ENCODE measurements around the gene CCDC28B. TPM values are rescaled to one million over a fixed set of nuclear protein-coding genes. Genes with fewer than 3 reads are reported as not detected.

Gene CCDC28B
- total and polyA plus RNA-seq, 3 experiments from 2014 or later = 14.7 to 21.0 (median 20.6) TPM

DNA sequence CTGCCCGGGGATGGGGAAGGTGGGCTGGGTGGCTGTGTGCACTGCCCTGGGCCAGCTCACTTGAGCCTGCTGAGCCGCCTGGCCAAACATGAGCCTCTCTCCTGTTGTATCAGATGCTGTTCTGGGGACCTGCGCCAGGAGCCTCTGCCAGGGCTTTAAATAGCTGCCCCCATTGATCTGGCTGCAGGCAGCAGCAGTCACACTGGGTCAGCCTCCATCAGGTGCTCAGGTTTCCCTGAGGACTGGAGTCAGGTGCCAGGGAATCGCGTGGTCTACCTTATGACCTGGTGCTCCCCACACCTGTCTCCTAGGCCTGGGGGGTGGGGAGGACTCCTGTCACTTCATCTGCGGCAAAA, 700 bp upstream of the CCDC28B start:
- CTCF ChIA-PET = interaction anchor here (1.9 to 4.0 kb wide), 2 partner anchors 16 kb away, joined by 9 to 11 read pairs; no protein-coding TSS in a partner anchor
- no peaks in the 10 kb centered on the region for H3K9me3 Mint-ChIP-seq
- Histone ChIP-seq H3K4me1 (ENCODE audit: insufficient read depth, low read length) (peaks cover 50% of the 10 kb centered on the region), H3K27ac (ENCODE audit: low read depth, low read length) (peak overlapping the region; percentile 81), H3K4me3 (ENCODE audit: low read length) (peak overlapping the region; percentile 96), H3K36me3 (ENCODE audit: insufficient read depth, low read length) (peaks cover 7% of the 10 kb centered on the region), H3K9me3 (ENCODE audit: low read length) (no peaks in the 10 kb centered on the region), H3K27me3 (ENCODE audit: insufficient read depth, low read length, poor library complexity, severe bottlenecking) (no peaks in the 10 kb centered on the region)
- peaks cover 53 to 80% (median 57%) of the 10 kb centered on the region in 3 donors for H3K4me1 Mint-ChIP-seq
- H3K4me3 Mint-ChIP-seq = peak overlapping the region in 6 of 7 donors; percentile 83 to 98 (median 92)
- peaks cover 0 to 2% of the 10 kb centered on the region in 2 donors for H3K27me3 Mint-ChIP-seq
- POLR2A ChIA-PET = interaction anchor here (0.7 to 2.4 kb wide), 3 partner anchors 20 to 262 kb away, joined by 3 to 12 read pairs (median 4); partner anchors contain the start of genes PTP4A2 and TXLNA
- H3K27ac Mint-ChIP-seq = peak overlapping the region; percentile 68 to 99 (median 94)
- peaks cover 0 to 37% (median 2%) of the 10 kb centered on the region in 3 donors for H3K36me3 Mint-ChIP-seq
- no peak for DNase-seq

DNA sequence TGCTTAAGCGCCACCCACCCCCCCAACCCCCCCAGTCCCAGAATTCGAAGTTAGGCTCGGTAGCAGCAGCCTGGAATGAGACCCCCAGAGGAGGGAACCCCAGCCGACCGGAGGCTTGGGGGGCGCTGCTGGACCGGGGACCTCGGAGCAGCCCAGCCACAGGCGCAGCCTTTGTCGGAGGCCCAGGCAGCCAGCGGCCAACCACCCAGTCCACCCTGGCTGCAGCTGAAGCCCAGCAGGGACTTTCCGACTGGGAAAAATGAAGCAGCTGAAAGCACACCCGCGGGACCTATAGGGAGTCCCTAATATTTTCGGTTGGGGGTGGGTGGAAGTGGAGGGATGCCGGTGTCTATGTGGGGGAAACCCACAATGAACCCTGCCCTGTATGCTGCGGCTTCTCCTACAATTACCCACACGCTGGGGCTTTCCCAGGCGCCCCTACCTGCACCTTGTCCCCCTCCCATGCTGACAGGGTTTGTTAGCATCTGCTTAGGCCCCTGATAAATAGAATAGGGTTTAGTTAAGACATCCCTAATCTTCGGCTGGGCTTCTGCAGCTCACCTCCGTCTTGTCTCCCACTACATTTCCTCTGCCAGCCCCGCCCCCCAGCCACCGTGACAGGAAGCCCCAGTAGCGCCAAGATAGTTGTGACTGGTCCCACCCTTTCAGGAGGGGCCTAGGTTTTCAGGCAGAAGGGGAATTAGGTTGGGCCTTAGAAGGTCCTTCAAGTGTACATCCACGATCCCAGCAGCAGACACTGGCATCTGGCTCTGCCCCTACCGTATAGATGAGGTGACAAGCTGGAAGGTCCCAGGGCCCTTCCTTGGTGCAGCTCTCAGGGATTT, 838 bp downstream of the CCDC28B start:
- Histone ChIP-seq H3K4me3 (ENCODE audit: low read length) (peak overlapping the region; percentile 96), H3K4me1 (ENCODE audit: insufficient read depth, low read length) (peaks cover 47% of the 10 kb centered on the region), H3K9me3 (ENCODE audit: low read length) (no peaks in the 10 kb centered on the region), H3K27me3 (ENCODE audit: insufficient read depth, low read length, poor library complexity, severe bottlenecking) (no peaks in the 10 kb centered on the region), H3K36me3 (ENCODE audit: insufficient read depth, low read length) (no peaks in the 10 kb centered on the region), H3K27ac (ENCODE audit: low read depth, low read length) (peak overlapping the region; percentile 81)
- Mint-ChIP-seq H3K9me3 (no peaks in the 10 kb centered on the region), H3K4me3 (peak overlapping the region; percentile 83 to 98 (median 92)), H3K36me3 (peaks cover 0 to 23% (median 2%) of the 10 kb centered on the region in 3 donors), H3K27me3 (peaks cover 0 to 2% of the 10 kb centered on the region in 2 donors), H3K4me1 (peaks cover 43 to 77% (median 53%) of the 10 kb centered on the region in 3 donors), H3K27ac (peak overlapping the region; percentile 86 to 99 (median 96))
- DNase-seq = peak; percentile 71 to 86 (median 77)
- ChIA-PET CTCF (interaction anchor here (0.5 to 4.0 kb wide), 5 partner anchors 9 to 200 kb away, joined by 3 to 11 read pairs (median 5); no protein-coding TSS in a partner anchor), POLR2A (interaction anchor here (1.0 to 2.4 kb wide), 8 partner anchors 10 to 193 kb away, joined by 3 to 12 read pairs (median 4); partner anchors contain the start of genes BSDC1, KPNA6, MARCKSL1 and TXLNA)

DNA sequence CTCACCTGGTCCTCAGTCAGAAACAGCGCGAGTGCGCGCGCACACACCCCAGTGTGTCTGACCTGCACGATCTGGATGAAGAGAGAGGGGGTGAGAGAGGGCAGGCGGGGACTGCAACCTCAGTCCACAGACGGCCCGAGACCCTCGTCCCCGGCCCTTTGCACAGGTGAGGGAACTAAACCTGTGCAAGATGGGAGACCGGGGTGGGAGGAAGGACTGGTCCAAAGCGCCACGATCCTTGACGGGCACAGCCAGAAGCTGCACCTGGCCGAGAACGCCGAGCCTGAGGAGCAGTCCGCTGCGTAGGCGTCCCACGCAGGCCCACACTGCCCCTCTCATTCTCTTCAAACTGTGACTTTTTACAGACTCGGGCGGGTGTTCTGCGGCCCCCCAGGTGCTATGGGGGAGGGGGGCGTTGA, 4.6 kb downstream of the CCDC28B start:
- no peaks in the 10 kb centered on the region for H3K27me3 ChIP-seq (ENCODE audit: insufficient read depth, low read length, poor library complexity, severe bottlenecking)
- H3K4me3 ChIP-seq (ENCODE audit: low read length) = peak overlapping the region; percentile 86
- Mint-ChIP-seq H3K9me3 (no peaks in the 10 kb centered on the region), H3K27me3 (peaks cover 0 to 2% of the 10 kb centered on the region in 2 donors), H3K27ac (peak overlapping the region; percentile 26 to 98 (median 91)), H3K4me3 (peak overlapping the region; percentile 86 to 96 (median 87)), H3K4me1 (peaks cover 26 to 50% (median 37%) of the 10 kb centered on the region in 3 donors), H3K36me3 (peaks cover 0 to 8% (median 0%) of the 10 kb centered on the region in 3 donors)
- H3K4me1 ChIP-seq (ENCODE audit: insufficient read depth, low read length) = peaks cover 33% of the 10 kb centered on the region
- DNase-seq = no peak
- no peaks in the 10 kb centered on the region for H3K9me3 ChIP-seq (ENCODE audit: low read length)
- POLR2A ChIA-PET = interaction anchor here (1.6 to 1.7 kb wide), 2 partner anchors 25 to 189 kb away, joined by 4 to 9 read pairs; partner anchors contain the start of gene BSDC1
- CTCF ChIA-PET = interaction anchor here (1.0 to 1.9 kb wide), 3 partner anchors 12 to 43 kb away, joined by 3 to 6 read pairs (median 3); no protein-coding TSS in a partner anchor
- peak overlapping the region; percentile 76 for H3K27ac ChIP-seq (ENCODE audit: low read depth, low read length)
- H3K36me3 ChIP-seq (ENCODE audit: insufficient read depth, low read length) = no peaks in the 10 kb centered on the region

DNA sequence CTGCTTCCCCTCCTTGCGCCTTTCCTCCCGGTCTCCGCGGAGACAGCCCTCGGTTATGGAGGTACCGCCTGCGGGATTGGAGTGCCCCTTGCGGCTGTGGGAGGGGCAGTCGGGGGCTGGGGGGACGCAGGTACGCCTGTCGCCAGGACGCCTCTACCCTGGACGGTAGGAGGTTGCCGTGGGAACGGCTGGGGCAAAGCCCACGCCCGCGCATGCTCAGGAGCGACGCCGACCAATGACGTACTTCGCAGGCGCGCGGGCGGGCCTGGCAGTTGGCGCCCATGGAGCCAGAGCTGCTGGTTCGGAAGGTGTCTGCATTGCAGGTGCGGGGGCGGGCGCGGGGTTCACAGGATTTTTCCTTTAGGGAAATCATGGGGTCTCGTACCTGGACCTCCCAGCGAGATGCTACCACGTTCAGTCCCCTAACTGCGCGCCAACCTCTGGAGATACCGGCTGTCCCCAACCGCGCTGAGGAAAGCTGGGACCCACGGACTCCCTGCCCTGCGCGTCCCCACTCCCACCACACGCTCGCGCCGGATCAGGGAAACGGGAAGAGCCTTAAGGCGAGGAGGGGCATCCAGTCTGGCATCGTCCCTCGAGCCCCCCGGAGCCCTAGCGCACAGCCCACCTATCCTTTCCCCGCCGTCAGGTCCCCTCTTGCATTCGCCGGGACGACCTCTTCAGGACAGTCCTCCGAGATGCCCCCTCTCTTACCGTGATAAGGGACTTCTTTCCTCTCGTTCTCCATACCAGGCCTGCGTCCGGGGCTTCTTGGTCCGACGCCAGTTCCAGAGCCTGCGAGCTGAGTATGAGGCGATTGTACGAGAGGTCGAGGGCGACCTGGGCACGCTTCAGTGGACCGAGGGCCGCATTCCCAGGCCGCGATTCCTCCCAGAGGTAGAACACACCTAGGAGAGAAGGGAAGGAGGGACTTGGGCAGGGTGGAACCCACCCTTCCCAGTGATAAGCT, 5.3 kb downstream of the CCDC28B start, which contains the start of gene IQCC:
IQCC (plus strand) TSS at position 271 of the 970 bp plus-strand sequence; CDS start at position 282, 11 bp downstream.
- H3K36me3 ChIP-seq (ENCODE audit: insufficient read depth, low read length) = no peaks in the 10 kb centered on the region
- peak within 1 kb of the TSS; percentile 76 for H3K27ac ChIP-seq (ENCODE audit: low read depth, low read length)
- H3K4me1 ChIP-seq (ENCODE audit: insufficient read depth, low read length) = peaks cover 29% of the 10 kb centered on the region
- peak within 1 kb of the TSS; percentile 86 for H3K4me3 ChIP-seq (ENCODE audit: low read length)
- Mint-ChIP-seq H3K36me3 (peaks cover 0 to 6% (median 0%) of the 10 kb centered on the region in 3 donors), H3K9me3 (no peaks in the 10 kb centered on the region), H3K4me3 (peak within 1 kb of the TSS; percentile 86 to 96 (median 87)), H3K4me1 (peaks cover 20 to 45% (median 31%) of the 10 kb centered on the region in 3 donors), H3K27ac (peak within 1 kb of the TSS; percentile 65 to 98 (median 91)), H3K27me3 (no peaks in the 10 kb centered on the region)
- H3K9me3 ChIP-seq (ENCODE audit: low read length) = no peaks in the 10 kb centered on the region
- DNase-seq = peak; percentile 81 to 91 (median 84)
- ChIA-PET POLR2A (interaction anchor here (0.5 to 1.7 kb wide), 6 partner anchors 9 to 189 kb away, joined by 3 to 9 read pairs (median 4); partner anchors contain the start of gene BSDC1), CTCF (interaction anchor here (0.9 to 2.1 kb wide), 8 partner anchors 10 to 130 kb away, joined by 3 to 6 read pairs (median 3); partner anchors contain the start of gene MARCKSL1)
- H3K27me3 ChIP-seq (ENCODE audit: insufficient read depth, low read length, poor library complexity, severe bottlenecking) = no peaks in the 10 kb centered on the region

DNA sequence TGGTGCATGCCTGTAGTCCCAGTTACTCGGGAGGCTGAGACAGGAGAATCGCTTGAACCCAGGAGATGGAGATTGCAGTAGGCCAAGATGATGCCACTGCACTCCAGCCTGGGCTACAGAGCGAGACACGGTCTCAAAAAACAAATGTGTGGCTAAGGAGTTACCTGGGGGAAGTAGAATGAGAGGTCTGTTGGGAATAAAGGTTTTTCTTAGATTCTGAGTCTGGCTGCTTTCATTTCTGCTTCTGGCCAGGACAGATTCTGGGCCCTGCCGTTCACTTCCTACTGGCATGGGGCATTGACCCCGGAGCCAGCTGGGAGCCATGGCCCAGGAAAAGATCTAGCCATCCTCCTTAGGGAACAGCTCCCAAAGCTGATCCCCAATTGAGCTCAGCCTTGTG, 8.1 kb downstream of the CCDC28B start:
- Mint-ChIP-seq H3K4me3 (no peak overlapping the region), H3K9me3 (no peaks in the 10 kb centered on the region), H3K36me3 (peaks cover 0 to 1% (median 0%) of the 10 kb centered on the region in 3 donors), H3K27ac (peak overlapping the region in 2 of 8 donors; percentile 27 to 61), H3K27me3 (no peaks in the 10 kb centered on the region), H3K4me1 (peaks cover 5 to 27% (median 15%) of the 10 kb centered on the region in 3 donors)
- DNase-seq = no peak
- Histone ChIP-seq H3K4me3 (ENCODE audit: low read length) (no peak overlapping the region), H3K27me3 (ENCODE audit: insufficient read depth, low read length, poor library complexity, severe bottlenecking) (no peaks in the 10 kb centered on the region), H3K36me3 (ENCODE audit: insufficient read depth, low read length) (no peaks in the 10 kb centered on the region), H3K9me3 (ENCODE audit: low read length) (no peaks in the 10 kb centered on the region), H3K27ac (ENCODE audit: low read depth, low read length) (no peak overlapping the region), H3K4me1 (ENCODE audit: insufficient read depth, low read length) (peaks cover 17% of the 10 kb centered on the region)
- ChIA-PET POLR2A (interaction anchor here (0.6 kb wide), 1 partner anchor 136 kb away, joined by 3 read pairs; no protein-coding TSS in a partner anchor), CTCF (no interaction called here)

DNA sequence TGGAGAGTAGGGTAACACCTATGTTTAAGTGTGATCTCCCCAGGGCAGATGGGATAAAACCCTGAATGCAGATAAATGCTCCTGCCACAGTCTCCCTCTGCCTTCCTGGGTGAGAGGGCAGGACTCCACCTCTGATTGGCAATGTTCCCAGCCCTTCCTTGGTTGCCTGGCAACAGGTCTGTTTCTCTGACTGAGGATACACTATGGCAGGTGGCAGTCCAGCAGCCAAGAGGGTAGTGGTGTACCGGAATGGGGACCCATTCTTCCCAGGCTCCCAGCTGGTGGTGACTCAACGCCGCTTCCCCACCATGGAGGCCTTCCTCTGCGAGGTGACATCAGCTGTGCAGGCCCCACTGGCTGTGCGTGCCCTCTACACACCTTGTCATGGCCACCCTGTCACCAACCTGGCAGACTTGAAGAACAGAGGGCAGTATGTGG, 8.5 kb downstream of the CCDC28B start, which contains the start of gene DCDC2B:
DCDC2B (plus strand) TSS at position 199 of the 438 bp plus-strand sequence; CDS start at position 204, 5 bp downstream.
- Histone ChIP-seq H3K27ac (ENCODE audit: low read depth, low read length) (no peak within 1 kb of the TSS), H3K4me3 (ENCODE audit: low read length) (no peak within 1 kb of the TSS), H3K36me3 (ENCODE audit: insufficient read depth, low read length) (no peaks in the 10 kb centered on the region), H3K4me1 (ENCODE audit: insufficient read depth, low read length) (peaks cover 17% of the 10 kb centered on the region), H3K27me3 (ENCODE audit: insufficient read depth, low read length, poor library complexity, severe bottlenecking) (no peaks in the 10 kb centered on the region), H3K9me3 (ENCODE audit: low read length) (no peaks in the 10 kb centered on the region)
- Mint-ChIP-seq H3K36me3 (no peaks in the 10 kb centered on the region), H3K27me3 (no peaks in the 10 kb centered on the region), H3K27ac (peak within 1 kb of the TSS in 4 of 8 donors; percentile 11 to 61 (median 24)), H3K4me1 (peaks cover 5 to 23% (median 13%) of the 10 kb centered on the region in 3 donors), H3K4me3 (no peak within 1 kb of the TSS), H3K9me3 (no peaks in the 10 kb centered on the region)
- DNase-seq = no peak
- POLR2A ChIA-PET = interaction anchor here (0.6 kb wide), 1 partner anchor 136 kb away, joined by 3 read pairs; no protein-coding TSS in a partner anchor
- CTCF ChIA-PET = interaction anchor here (1.2 kb wide), 1 partner anchor 39 kb away, joined by 3 read pairs; no protein-coding TSS in a partner anchor
